Gastrocnemius medialis (tissue), 4 donors: ENCODE measurements around the gene CATSPERZ.

Experiments
- CTCF ChIP-seq, 5 experiments: fragments of 450-650 bp in 3 of 5; fragments of 200-600 bp in 2 of 5; sonication (generic) in 2 of 5; IDR thresholded peaks in 4 of 5; conservative IDR thresholded peaks in 1 of 5; 1 replicate in 4 of 5; 2 replicates in 1 of 5; pipeline ENCODE4 v1.5.1; 2016 to 2019; ENCODE audit warnings: antibody characterized with exemption in 5 of 5, mild to moderate bottlenecking in 3 of 5, moderate library complexity in 3 of 5
- POLR2A ChIP-seq, 2 donors: fragments of 450-650 bp; IDR thresholded peaks; one replicate each; pipeline ENCODE4 v1.6.1; 2017; ENCODE audit warnings: antibody characterized with exemption in 2 of 2, mild to moderate bottlenecking in 2 of 2, moderate library complexity in 2 of 2

- TF ChIP-seq CTCF (IDR thresholded peaks at IDR 0.05 in 4 of 5, conservative IDR thresholded peaks at IDR 0.05 in 1 of 5) = no peak
- no peak for TF ChIP-seq POLR2A (IDR thresholded peaks at IDR 0.05)
Measured at GRCh38 chr11:64278576-64279190, 21.5 kb upstream of the CATSPERZ start.
